PFSK-1 (cell line): ENCODE data around the gene RASAL2.

ENCODE experiments used
- FOXP2 ChIP-seq: optimal IDR thresholded peaks from 2 replicates; pipeline ENCODE3; 2011; ENCODE audit warnings: borderline replicate concordance, control low read depth, inconsistent platforms; ENCODE audit not compliant: insufficient read depth; ENCODE audit errors: extremely low read length, extremely low read depth
- POLR2AphosphoS5 ChIP-seq: IDR thresholded peaks from 2 replicates; pipeline ENCODE4 v1.6.1; 2012; ENCODE audit warnings: low read depth, mild to moderate bottlenecking, control low read depth, low read length, moderate library complexity
- SIN3A ChIP-seq: IDR thresholded peaks from 2 replicates; pipeline ENCODE4 v1.6.1; 2012; ENCODE audit warnings: mild to moderate bottlenecking, low read length, moderate library complexity, borderline replicate concordance; ENCODE audit not compliant: insufficient read depth
- TAF1 ChIP-seq: IDR thresholded peaks from 2 replicates; pipeline ENCODE4 v1.6.1; 2012; ENCODE audit warnings: low read length, control low read depth, borderline replicate concordance; ENCODE audit not compliant: insufficient read depth
- TF ChIP-seq, protein P1 (sequence below), 2 experiments: IDR thresholded peaks; 2 replicates each; pipeline versions ENCODE4 v1.6.1 to v1.8.0; 2011 to 2012; ENCODE audit warnings: low read depth in 2 of 2, low read length in 2 of 2, control low read depth in 1 of 2, inconsistent platforms in 1 of 2, mild to moderate bottlenecking in 1 of 2, moderate library complexity in 1 of 2; ENCODE audit not compliant: insufficient read depth in 1 of 2

Gene RASAL2

GRCh38 chr1:178050084-178050483 lies 43.8 kb upstream of the RASAL2 start:
- TF ChIP-seq SIN3A (no peak), FOXP2 (no peak), POLR2AphosphoS5 (no peak), TAF1 (no peak)
- TF ChIP-seq, protein P1, sequence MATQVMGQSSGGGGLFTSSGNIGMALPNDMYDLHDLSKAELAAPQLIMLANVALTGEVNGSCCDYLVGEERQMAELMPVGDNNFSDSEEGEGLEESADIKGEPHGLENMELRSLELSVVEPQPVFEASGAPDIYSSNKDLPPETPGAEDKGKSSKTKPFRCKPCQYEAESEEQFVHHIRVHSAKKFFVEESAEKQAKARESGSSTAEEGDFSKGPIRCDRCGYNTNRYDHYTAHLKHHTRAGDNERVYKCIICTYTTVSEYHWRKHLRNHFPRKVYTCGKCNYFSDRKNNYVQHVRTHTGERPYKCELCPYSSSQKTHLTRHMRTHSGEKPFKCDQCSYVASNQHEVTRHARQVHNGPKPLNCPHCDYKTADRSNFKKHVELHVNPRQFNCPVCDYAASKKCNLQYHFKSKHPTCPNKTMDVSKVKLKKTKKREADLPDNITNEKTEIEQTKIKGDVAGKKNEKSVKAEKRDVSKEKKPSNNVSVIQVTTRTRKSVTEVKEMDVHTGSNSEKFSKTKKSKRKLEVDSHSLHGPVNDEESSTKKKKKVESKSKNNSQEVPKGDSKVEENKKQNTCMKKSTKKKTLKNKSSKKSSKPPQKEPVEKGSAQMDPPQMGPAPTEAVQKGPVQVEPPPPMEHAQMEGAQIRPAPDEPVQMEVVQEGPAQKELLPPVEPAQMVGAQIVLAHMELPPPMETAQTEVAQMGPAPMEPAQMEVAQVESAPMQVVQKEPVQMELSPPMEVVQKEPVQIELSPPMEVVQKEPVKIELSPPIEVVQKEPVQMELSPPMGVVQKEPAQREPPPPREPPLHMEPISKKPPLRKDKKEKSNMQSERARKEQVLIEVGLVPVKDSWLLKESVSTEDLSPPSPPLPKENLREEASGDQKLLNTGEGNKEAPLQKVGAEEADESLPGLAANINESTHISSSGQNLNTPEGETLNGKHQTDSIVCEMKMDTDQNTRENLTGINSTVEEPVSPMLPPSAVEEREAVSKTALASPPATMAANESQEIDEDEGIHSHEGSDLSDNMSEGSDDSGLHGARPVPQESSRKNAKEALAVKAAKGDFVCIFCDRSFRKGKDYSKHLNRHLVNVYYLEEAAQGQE (IDR thresholded peaks at IDR 0.05; ENCODE audit: insufficient read depth in 1 of 2, low read depth in 2 of 2, low read length in 2 of 2): no peak

GRCh38 chr1:178051071-178051470 lies 42.8 kb upstream of the RASAL2 start:
- TF ChIP-seq FOXP2: no peak
- no peak for TF ChIP-seq POLR2AphosphoS5
- TF ChIP-seq, protein P1 (IDR thresholded peaks at IDR 0.05; ENCODE audit: insufficient read depth in 1 of 2, low read depth in 2 of 2, low read length in 2 of 2): no peak
- no peak for TF ChIP-seq TAF1
- no peak for TF ChIP-seq SIN3A

DNA sequence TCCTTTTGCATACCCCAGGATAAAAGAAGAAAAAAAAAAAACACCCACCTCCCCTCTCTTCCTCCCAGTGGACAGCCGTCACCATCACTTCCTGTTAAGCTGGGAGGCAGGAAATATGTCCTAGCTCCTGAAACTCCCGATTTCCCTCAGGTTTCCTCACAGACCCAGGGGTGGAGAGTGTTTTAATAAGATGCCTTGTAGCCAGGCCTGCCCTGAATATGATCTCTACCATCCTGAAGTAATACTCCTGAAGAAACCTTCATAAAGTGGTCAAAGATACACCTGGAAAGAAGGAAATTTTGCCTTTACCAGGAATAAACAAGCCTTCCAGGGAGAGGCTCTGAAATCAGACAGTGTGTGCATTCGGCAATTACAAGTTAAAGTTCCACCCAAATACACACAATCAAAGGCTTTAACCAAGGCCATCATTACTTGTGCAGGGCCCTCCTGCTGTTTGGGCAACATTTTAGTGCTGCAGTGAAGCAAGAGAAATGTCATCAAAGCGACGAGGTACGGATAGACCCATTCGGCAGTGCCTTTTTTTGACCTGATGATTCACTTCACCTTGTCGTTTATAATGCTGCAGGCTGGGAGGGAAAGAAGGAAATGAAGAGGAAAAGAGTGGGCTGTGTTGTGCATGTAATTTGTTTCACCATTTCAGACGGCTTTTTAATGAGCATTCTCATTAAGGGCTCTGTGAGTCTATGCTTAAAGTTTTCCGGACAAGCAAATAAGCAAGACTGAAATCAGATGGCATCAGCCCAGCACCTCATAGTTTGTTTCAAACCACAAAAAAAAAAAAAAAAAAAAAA lies 41.0 kb upstream of the RASAL2 start:
- no peak for TF ChIP-seq TAF1
- TF ChIP-seq, protein P1 (IDR thresholded peaks at IDR 0.05; ENCODE audit: insufficient read depth in 1 of 2, low read depth in 2 of 2, low read length in 2 of 2): no peak
- TF ChIP-seq SIN3A: no peak
- no peak for TF ChIP-seq POLR2AphosphoS5
- no peak for TF ChIP-seq FOXP2

DNA sequence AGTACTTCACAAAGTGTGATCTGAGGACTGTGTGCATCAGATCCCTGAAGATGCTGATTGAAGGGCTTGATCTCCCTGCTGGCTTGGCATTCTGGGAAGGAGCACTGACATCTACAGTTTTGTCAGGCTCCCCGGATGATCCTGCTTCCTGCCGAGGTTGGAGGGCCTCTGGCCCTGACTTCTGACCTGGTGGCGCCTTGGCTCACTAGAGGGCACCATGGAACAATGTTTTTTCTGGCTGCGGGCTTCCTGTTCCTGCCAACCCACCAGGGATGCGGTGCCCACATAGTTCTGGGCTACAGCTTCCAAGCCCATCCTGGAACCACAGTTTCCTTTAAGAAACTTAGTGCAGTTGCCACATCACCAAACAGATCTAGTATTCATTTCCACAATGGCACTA lies 38.8 kb upstream of the RASAL2 start:
- TF ChIP-seq, protein P1 (IDR thresholded peaks at IDR 0.05; ENCODE audit: insufficient read depth in 1 of 2, low read depth in 2 of 2, low read length in 2 of 2): no peak
- TF ChIP-seq SIN3A: no peak
- TF ChIP-seq FOXP2: no peak
- TF ChIP-seq POLR2AphosphoS5: no peak
- TF ChIP-seq TAF1: no peak
